ENCODE results near the gene HBG2.
A peak's percentile ranks its signal among the peaks of the same experiment; 100 is the strongest.
"Not testable (repeated sequence)": the region's sequence is repeated elsewhere in the genome, so short reads cannot be mapped to it uniquely, and the experiment has no call there.

HBG2 gene

DNA sequence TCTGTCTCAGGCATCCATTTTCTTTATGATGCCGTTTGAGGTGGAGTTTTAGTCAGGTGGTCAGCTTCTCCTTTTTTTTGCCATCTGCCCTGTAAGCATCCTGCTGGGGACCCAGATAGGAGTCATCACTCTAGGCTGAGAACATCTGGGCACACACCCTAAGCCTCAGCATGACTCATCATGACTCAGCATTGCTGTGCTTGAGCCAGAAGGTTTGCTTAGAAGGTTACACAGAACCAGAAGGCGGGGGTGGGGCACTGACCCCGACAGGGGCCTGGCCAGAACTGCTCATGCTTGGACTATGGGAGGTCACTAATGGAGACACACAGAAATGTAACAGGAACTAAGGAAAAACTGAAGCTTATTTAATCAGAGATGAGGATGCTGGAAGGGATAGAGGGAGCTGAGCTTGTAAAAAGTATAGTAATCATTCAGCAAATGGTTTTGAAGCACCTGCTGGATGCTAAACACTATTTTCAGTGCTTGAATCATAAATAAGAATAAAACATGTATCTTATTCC lies 26.1 kb upstream of the HBG2 start:
- peak; percentile 46 for DNase-seq

DNA sequence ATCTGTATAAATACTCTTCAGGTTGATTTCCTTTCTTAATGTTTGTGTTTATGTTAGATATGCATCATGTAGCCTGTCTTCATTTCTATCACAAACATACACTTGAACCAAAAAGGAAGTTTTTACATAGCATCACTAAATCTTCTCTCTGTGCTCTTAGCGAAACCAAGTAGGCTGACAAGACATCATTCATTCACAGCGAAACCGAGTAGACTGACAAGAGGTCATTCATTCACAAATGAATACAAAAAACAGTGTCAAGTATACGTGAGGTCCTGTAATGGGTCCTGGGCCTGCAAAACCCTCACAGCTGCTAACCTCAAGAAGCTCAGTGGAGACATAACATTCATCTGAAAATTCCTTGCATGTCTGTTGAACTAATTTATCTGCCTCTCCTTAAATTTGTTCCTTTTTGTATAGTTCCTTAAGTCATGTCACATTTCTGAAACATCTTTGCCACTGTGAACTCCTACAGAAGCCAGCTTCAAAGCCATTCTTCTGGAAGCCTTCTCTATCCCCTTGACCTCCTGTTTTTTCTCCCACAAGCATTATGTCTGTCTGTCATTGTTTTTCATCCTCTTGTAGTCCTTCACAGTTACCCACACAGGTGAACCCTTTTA lies 25.0 kb upstream of the HBG2 start:
- no peak for DNase-seq

GRCh38 chr11:5277807-5278382 lies 23.3 kb upstream of the HBG2 start:
- DNase-seq = no peak

GRCh38 chr11:5276697-5277096 lies 22.1 kb upstream of the HBG2 start:
- DNase-seq = no peak

DNA sequence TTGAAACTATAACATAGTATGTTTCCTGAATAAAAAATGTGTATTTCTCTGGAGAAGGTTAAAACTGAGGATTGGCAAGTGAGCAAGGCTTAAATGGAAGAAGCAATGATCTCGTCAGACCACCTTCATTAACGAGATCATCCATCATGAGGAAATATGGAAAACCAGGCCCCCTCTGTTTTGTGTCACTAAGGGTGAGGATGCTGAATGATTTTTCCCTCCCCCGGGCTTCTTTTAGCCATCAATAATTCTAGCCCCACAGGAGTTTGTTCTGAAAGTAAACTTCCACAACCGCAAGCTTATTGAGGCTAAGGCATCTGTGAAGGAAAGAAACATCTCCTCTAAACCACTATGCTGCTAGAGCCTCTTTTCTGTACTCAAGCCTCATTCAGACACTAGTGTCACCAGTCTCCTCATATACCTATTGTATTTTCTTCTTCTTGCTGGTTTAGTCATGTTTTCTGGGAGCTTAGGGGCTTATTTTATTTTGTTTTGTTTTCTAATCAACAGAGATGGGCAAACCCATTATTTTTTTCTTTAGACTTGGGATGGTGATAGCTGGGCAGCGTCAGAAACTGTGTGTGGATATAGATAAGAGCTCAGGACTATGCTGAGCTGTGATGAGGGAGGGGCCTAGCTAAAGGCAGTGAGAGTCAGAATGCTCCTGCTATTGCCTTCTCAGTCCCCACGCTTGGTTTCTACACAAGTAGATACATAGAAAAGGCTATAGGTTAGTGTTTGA lies 21.0 kb upstream of the HBG2 start:
- no peak for DNase-seq

DNA sequence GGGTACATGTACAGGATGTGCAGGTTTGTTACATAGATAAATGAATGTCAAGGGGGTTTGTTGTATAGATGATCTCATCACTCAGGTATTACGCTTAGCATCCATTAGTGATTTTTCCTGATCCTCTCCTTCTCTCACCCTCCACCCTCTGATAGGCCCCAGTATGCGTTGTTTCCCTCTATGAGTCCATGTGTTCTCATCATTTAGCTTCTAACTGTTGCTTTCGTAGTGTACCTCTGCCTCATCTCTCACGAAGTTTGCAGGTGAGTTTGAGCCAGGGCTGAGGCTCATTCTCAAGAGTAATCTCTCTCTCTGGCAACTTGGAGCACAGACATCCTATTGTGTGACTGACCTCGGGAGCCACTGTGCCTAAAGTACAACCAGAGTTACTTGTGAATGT lies 19.8 kb upstream of the HBG2 start:
- no peak for DNase-seq

DNA sequence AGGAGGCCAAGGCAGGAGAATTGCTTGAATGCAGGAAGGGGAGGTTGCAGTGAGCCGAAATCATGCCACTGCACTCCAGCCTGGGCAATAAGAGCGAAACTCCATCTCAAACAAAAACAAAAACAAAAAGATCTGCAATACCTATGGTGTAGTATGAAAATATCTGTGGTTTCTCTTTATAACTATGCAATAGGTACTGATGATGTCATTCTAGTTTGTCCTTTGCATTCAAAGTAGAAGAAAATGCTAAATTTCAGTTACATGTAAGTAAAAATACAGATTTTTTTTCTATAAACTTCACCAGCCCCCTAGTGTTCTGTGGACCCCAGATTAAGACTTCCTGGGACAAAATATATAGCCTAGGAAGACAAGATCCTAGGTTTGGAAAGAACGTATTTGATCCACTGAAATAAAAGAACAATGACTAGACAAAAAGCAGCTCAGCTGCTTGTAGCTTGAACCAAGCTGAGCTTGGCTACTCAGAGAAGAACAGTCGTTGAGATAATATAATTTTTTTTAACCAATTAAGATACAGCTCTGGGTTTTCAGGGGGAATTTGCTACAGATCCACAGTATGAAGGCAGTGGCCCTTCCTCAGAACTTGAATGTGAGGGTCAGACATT lies 17.9 kb upstream of the HBG2 start:
- no peak for DNase-seq

- no peak for DNase-seq
Observed at GRCh38 chr11:5269715-5270147, 15.2 kb upstream of the HBG2 start, which contains the start of gene HBE1. HBE1 (minus strand) TSS chr11:5269945; CDS start chr11:5269890, 55 bp downstream.

DNA sequence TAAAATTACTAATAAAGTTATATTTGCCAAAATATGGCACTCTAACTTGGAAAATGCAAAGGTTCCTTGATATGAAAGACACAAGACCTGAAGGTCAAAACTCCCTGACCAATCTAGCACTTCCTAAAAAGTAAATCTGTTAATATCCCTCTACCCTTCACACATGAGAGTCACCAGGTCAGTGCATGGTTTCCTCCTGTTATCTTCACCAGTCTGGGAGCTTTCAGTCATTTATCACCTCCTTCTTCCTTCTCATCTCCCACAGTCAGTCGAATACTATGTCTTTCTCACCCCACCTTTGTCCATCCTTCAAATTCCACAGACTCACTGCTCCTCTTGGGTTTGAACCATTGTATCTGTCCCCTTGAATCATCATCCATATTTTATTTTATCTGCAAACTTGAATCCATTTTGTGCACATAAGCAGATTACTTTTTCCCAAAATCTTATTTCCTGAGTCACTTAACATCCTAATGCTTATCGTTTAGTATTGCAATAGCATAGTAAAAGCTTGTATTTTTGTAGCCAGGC lies 12.5 kb upstream of the HBG2 start:
- DNase-seq = no peak

- DNase-seq = no peak
Observed at GRCh38 chr11:5266609-5267008, 12.0 kb upstream of the HBG2 start.

DNA sequence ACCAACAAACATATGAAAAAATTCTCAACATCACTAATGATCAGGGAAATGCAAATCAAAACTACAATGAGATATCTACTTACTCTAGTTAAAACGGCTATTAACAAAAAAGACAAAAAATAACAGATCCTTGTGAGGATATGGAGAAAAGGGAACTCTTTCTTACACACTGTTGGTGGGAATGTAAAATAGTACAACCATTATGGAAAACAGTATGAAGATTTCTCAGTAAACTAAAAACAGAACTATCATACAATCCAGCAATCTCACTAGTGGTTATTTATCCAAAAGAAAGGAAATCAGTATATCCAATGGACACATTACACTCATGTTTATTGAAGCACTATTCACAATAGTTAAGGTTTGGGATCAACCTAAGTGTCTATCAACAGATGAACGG lies 11.3 kb upstream of the HBG2 start:
- no peak for DNase-seq

DNA sequence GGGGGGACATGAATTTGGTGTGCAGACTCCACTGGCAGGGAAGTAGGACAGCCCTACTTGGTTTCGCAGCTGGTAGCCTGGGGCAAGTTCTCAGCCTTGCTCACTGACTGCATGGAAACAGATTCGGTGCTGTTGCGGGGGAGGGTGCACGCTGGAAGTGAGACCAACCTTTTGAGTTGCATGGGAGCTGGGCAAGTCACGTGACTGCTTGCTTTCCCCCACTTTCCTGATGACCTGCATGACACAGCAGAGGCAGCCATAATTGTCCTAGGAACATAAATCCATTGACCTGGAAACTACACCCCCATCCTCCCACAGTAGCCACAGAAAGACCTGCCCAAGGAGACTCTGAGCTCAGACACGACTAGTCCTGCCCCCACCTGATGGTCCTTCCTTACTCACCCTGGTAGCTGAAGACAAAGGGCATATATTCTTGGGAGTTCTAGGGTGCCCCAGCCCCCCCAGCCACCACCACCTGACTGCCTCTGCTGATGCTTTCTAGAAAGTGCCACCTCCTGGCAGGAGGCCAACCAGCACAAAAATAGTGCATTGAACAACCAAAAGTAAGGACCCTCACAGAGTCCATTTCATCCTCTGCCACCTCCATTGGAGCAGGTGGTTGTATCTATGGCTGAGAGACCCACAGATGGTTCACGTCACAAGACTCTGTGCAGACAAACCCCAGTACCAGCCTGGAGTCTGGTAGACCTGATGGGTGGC lies 4.1 kb upstream of the HBG2 start:
- no peak for DNase-seq

- no peak for DNase-seq
Observed at GRCh38 chr11:5257296-5257695, 2.7 kb upstream of the HBG2 start.

DNA sequence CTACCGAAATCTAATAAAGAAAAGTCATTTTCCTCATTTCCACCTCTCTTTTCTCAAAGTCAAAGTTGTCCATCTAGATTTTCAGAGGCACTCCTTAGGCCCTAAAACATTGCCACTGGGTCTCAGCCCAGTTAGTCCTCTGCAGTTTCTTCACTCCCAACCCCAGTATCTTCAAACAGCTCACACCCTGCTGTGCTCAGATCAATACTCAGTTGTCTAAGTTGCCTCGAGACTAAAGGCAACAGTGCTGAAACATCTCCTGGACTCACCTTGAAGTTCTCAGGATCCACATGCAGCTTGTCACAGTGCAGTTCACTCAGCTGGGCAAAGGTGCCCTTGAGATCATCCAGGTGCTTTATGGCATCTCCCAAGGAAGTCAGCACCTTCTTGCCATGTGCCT lies 558 bp downstream of the HBG2 start:
- DNase-seq = not testable (repeated sequence)

DNA sequence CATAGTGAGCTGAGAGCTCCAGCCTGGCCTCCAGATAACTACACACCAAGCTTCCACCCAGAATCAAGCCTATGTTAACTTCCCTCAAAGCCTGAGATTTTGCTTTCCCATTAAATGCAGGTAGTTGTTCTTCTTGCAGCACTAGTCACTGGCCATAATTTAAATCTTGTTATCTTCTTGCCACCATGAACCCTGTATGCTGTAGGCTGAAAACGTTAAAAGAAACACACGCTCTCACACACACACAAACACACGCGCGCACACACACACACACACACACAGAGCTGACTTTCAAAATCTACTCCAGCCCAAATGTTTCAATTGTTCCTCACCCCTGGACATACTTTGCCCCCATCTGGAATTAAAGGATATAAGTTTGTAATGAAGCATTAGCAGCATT lies 1.1 kb downstream of the HBG2 start:
- DNase-seq = not testable (repeated sequence)

GRCh38 chr11:5252919-5253265 lies 1.7 kb downstream of the HBG2 start:
- no peak for DNase-seq

GRCh38 chr11:5252192-5252918 lies 2.2 kb downstream of the HBG2 start:
- no peak for DNase-seq

- DNase-seq = no peak
Observed at GRCh38 chr11:5251746-5252145, 2.8 kb downstream of the HBG2 start.

- no peak for DNase-seq
Observed at GRCh38 chr11:5250543-5251204, 3.9 kb downstream of the HBG2 start.

DNA sequence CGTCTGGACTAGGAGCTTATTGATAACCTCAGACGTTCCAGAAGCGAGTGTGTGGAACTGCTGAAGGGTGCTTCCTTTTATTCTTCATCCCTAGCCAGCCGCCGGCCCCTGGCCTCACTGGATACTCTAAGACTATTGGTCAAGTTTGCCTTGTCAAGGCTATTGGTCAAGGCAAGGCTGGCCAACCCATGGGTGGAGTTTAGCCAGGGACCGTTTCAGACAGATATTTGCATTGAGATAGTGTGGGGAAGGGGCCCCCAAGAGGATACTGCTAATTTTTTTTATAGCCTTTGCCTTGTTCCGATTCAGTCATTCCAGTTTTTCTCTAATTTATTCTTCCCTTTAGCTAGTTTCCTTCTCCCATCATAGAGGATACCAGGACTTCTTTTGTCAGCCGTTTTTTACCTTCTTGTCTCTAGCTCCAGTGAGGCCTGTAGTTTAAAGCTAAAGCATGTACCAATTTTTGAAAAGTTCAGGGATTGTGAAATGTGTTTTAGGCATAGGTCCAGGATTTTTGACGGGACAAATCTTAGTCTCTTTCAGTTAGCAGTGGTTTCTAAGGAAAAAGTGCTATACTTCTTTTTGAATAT lies 4.7 kb downstream of the HBG2 start, which contains the start of gene HBG1:
Gene HBG1 (minus strand): TSS at position 51 of the 590 bp plus-strand sequence. CDS start 53 bp downstream, outside the sequence.
- not testable (repeated sequence) for DNase-seq

DNA sequence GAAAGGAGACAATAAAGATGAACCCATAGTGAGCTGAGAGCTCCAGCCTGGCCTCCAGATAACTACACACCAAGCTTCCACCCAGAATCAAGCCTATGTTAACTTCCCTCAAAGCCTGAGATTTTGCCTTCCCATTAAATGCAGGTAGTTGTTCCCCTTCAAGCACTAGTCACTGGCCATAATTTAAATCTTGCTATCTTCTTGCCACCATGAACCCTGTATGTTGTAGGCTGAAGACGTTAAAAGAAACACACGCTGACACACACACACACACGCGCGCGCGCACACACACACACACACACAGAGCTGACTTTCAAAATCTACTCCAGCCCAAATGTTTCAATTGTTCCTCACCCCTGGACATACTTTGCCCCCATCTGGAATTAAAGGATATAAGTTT lies 6.1 kb downstream of the HBG2 start:
- not testable (repeated sequence) for DNase-seq
